GM23338 (cell line): ENCODE measurements around the gene SZRD1.

Source experiments
- EZH2phosphoT487 ChIP-seq: fragments of 200-600 bp; sonication (generic); IDR thresholded peaks from one replicate; pipeline ENCODE4 v1.8.1; 2018; ENCODE audit warnings: antibody characterized with exemption; ENCODE audit not compliant: unreplicated experiment
- POLR2AphosphoS5 ChIP-seq: IDR thresholded peaks from 2 replicates; pipeline ENCODE4 v1.6.1; 2016; ENCODE audit warnings: antibody characterized with exemption, low read depth
- TF ChIP-seq, protein P1 (sequence below), 2 experiments: fragments of 200-600 bp in 1 of 2; sonication (generic) in 1 of 2; conservative IDR thresholded peaks; 2 replicates each; pipeline versions ENCODE4 v1.5.1 to v1.6.1; 2016 to 2017; ENCODE audit warnings: antibody characterized with exemption in 2 of 2, low read depth in 2 of 2, mild to moderate bottlenecking in 2 of 2, moderate library complexity in 1 of 2

DNA sequence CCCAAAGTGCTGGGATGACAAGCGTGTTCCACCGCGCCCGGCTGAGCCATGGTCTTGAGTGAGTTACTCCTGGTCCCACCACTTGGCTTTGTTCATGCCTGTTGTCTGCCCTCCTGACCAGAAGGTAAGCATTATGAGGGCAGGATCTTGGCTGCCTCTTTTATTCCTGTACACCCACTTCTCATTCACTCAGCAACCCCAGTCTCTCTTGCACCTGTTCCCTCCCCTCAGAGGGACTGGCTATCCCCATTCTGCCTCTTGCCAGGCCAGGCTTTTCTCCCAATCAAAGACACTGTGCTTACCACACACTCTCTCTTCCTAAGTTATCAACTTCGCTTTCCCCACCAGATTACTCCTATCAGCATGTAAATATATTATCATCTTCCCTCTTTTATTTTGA, 43.8 kb downstream of the SZRD1 start:
- TF ChIP-seq, protein P1, sequence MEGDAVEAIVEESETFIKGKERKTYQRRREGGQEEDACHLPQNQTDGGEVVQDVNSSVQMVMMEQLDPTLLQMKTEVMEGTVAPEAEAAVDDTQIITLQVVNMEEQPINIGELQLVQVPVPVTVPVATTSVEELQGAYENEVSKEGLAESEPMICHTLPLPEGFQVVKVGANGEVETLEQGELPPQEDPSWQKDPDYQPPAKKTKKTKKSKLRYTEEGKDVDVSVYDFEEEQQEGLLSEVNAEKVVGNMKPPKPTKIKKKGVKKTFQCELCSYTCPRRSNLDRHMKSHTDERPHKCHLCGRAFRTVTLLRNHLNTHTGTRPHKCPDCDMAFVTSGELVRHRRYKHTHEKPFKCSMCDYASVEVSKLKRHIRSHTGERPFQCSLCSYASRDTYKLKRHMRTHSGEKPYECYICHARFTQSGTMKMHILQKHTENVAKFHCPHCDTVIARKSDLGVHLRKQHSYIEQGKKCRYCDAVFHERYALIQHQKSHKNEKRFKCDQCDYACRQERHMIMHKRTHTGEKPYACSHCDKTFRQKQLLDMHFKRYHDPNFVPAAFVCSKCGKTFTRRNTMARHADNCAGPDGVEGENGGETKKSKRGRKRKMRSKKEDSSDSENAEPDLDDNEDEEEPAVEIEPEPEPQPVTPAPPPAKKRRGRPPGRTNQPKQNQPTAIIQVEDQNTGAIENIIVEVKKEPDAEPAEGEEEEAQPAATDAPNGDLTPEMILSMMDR (conservative IDR thresholded peaks at IDR 0.05; ENCODE audit: low read depth in 2 of 2) = no peak
- TF ChIP-seq POLR2AphosphoS5 = no peak
- TF ChIP-seq EZH2phosphoT487 = no peak
